H1 (cell line): ENCODE results near the gene MOSMO. TPM values are rescaled to one million over a fixed set of nuclear protein-coding genes. Genes with fewer than 3 reads are reported as not detected.

Experiments
- CTCF ChIA-PET: fragments of 300-600 bp; sonication (Branson Sonifier 250); formaldehyde crosslinking; loops from one replicate; lab custom pipeline; 2021; ENCODE audit not compliant: partially characterized antibody; lab: Charles Lee
- POLR2A ChIA-PET: fragments of 300-600 bp; sonication (Branson Sonifier 250); formaldehyde crosslinking; loops from one replicate; lab custom pipeline; 2021; ENCODE audit warnings: inconsistent platforms; ENCODE audit not compliant: partially characterized antibody; lab: Charles Lee
- DNase-seq, 2 experiments: peaks; one replicate each; pipeline versions ENCODE4 v3.0.0 to v3.0.0-alpha.2; 2010 to 2022; ENCODE audit warnings: low spot score in 2 of 2, low read depth in 1 of 2, mixed read lengths in 1 of 2
- FAIRE-seq: peaks from 2 replicates; lab custom pipeline; 2011; peaks lifted over from hg19 to GRCh38; lab: Jason Lieb, UNC
- H2AFZ ChIP-seq: 2 replicates; pipeline ENCODE4 v1.8.1; 2012; ENCODE audit warnings: low read length, inconsistent platforms
- H2AK5ac ChIP-seq: 2 replicates; pipeline ENCODE4 v1.6.1; 2013; ENCODE audit warnings: low read depth, low read length
- H2BK120ac ChIP-seq: replicated peaks from 2 replicates; pipeline ENCODE3; 2013; ENCODE audit warnings: low read depth, low read length, inconsistent platforms
- H2BK12ac ChIP-seq: 2 replicates; pipeline ENCODE4 v1.6.1; 2013; ENCODE audit warnings: low read depth, low read length
- H2BK15ac ChIP-seq: 2 replicates; pipeline ENCODE4 v1.6.1; 2013; ENCODE audit warnings: low read length
- H2BK20ac ChIP-seq: 2 replicates; pipeline ENCODE4 v1.6.1; 2013; ENCODE audit warnings: low read length
- H2BK5ac ChIP-seq: 2 replicates; pipeline ENCODE4 v1.6.1; 2013; ENCODE audit warnings: low read depth, low read length
- H3K14ac ChIP-seq: 2 replicates; pipeline ENCODE4 v1.6.1; 2013; ENCODE audit warnings: inconsistent platforms; ENCODE audit not compliant: insufficient read length
- H3K18ac ChIP-seq: 2 replicates; pipeline ENCODE4 v1.6.1; 2013; ENCODE audit warnings: low read length; ENCODE audit errors: extremely low read depth
- H3K23ac ChIP-seq: 2 replicates; pipeline ENCODE4 v1.6.1; 2013; ENCODE audit warnings: inconsistent platforms; ENCODE audit not compliant: insufficient read length
- H3K23me2 ChIP-seq: 2 replicates; pipeline ENCODE4 v1.6.1; 2013; ENCODE audit warnings: low read depth, low read length
- H3K27ac ChIP-seq: 2 replicates; pipeline ENCODE4 v1.6.1; 2011; ENCODE audit warnings: low read depth, low read length, inconsistent platforms
- H3K27me3 ChIP-seq, 4 experiments: replicated peaks in 1 of 4; 1 replicate in 1 of 4; 2 replicates in 3 of 4; pipeline versions ENCODE4 v1.6.1 to v1.8.1; 2011 to 2013; ENCODE audit warnings: low read length in 3 of 4, mild to moderate bottlenecking in 3 of 4, inconsistent platforms in 2 of 4, mixed read lengths in 2 of 4, moderate library complexity in 1 of 4; ENCODE audit not compliant: control insufficient read depth in 3 of 4, insufficient read depth in 3 of 4; ENCODE audit errors: extremely low read depth in 1 of 4
- H3K36me3 ChIP-seq, 4 experiments: 2 replicates each; pipeline versions ENCODE4 v1.6.1 to v1.8.1; 2011 to 2013; ENCODE audit warnings: mild to moderate bottlenecking in 4 of 4, low read length in 3 of 4, moderate library complexity in 2 of 4, control low read depth in 1 of 4, inconsistent platforms in 1 of 4; ENCODE audit not compliant: insufficient read depth in 4 of 4, control insufficient read depth in 2 of 4
- H3K4ac ChIP-seq: replicated peaks from 2 replicates; pipeline ENCODE3; 2013; ENCODE audit warnings: low read length, low read depth, mixed read lengths, inconsistent platforms; ENCODE audit not compliant: insufficient read length
- H3K4me1 ChIP-seq, 4 experiments: replicated peaks in 1 of 4; 1 replicate in 1 of 4; 2 replicates in 3 of 4; pipeline versions ENCODE4 v1.6.1 to v1.8.1; 2011 to 2013; ENCODE audit warnings: low read length in 3 of 4, inconsistent platforms in 2 of 4, mixed read lengths in 1 of 4; ENCODE audit not compliant: insufficient read depth in 4 of 4, control insufficient read depth in 3 of 4
- H3K4me2 ChIP-seq, 2 experiments: 2 replicates each; pipeline versions ENCODE4 v1.6.1 to v1.8.1; 2011 to 2013; ENCODE audit warnings: low read depth in 2 of 2, low read length in 2 of 2, control low read depth in 1 of 2, inconsistent platforms in 1 of 2, mild to moderate bottlenecking in 1 of 2; ENCODE audit not compliant: insufficient read depth in 1 of 2
- H3K4me3 ChIP-seq, 4 experiments: fragments of 200-600, 300-600 bp in 1 of 4; sonication (generic), shearing (Covaris generic), sonication (Bioruptor Twin) in 1 of 4; 2 replicates each; pipeline versions ENCODE4 v1.5.1 to v1.8.1; 2011 to 2016; ENCODE audit warnings: low read length in 4 of 4, low read depth in 3 of 4, control low read depth in 2 of 4, inconsistent platforms in 2 of 4, mild to moderate bottlenecking in 2 of 4, mixed read lengths in 1 of 4, moderate library complexity in 1 of 4; ENCODE audit not compliant: insufficient read depth in 2 of 4; ENCODE audit errors: extremely low read depth in 1 of 4
- H3K56ac ChIP-seq: replicated peaks from 2 replicates; pipeline ENCODE3; 2013; ENCODE audit warnings: low read depth, mild to moderate bottlenecking, mixed read lengths, low read length, inconsistent platforms; ENCODE audit not compliant: insufficient read length
- H3K79me1 ChIP-seq: 2 replicates; pipeline ENCODE4 v1.6.1; 2013; ENCODE audit warnings: low read depth, low read length, control low read depth
- H3K79me2 ChIP-seq, 2 experiments: 2 replicates each; pipeline versions ENCODE4 v1.6.1 to v1.8.1; 2012 to 2013; ENCODE audit warnings: low read length in 2 of 2, mild to moderate bottlenecking in 2 of 2, inconsistent platforms in 1 of 2; ENCODE audit not compliant: insufficient read depth in 2 of 2, control insufficient read depth in 1 of 2
- H3K9ac ChIP-seq, 4 experiments: replicated peaks in 1 of 4; 1 replicate in 1 of 4; 2 replicates in 3 of 4; pipeline versions ENCODE4 v1.6.1 to v1.8.1; 2011 to 2013; ENCODE audit warnings: low read depth in 3 of 4, low read length in 3 of 4, control low read depth in 2 of 4, mild to moderate bottlenecking in 2 of 4, moderate library complexity in 2 of 4, inconsistent platforms in 1 of 4; ENCODE audit errors: extremely low read depth in 1 of 4
- H3K9me3 ChIP-seq, 2 experiments: 2 replicates each; pipeline versions ENCODE4 v1.6.1 to v1.8.1; 2012 to 2013; ENCODE audit warnings: mild to moderate bottlenecking in 2 of 2, moderate library complexity in 2 of 2, control low read depth in 1 of 2, inconsistent platforms in 1 of 2, low read depth in 1 of 2, low read length in 1 of 2, mixed read lengths in 1 of 2; ENCODE audit not compliant: insufficient read depth in 2 of 2
- H4K20me1 ChIP-seq, 2 experiments: replicated peaks in 1 of 2; 2 replicates each; pipeline versions ENCODE3 to v1.8.1; 2011 to 2013; ENCODE audit warnings: inconsistent platforms in 2 of 2, low read length in 2 of 2, mild to moderate bottlenecking in 1 of 2; ENCODE audit not compliant: insufficient read depth in 2 of 2, control insufficient read depth in 1 of 2
- H4K5ac ChIP-seq: 2 replicates; pipeline ENCODE4 v1.6.1; 2013; ENCODE audit warnings: low read length, low read depth, mixed read lengths, inconsistent platforms; ENCODE audit not compliant: insufficient read length
- H4K8ac ChIP-seq: 2 replicates; pipeline ENCODE4 v1.8.0; 2013; ENCODE audit warnings: mild to moderate bottlenecking, moderate library complexity, low read length, inconsistent platforms; ENCODE audit not compliant: insufficient read depth; ENCODE audit errors: extremely low read depth
- H4K91ac ChIP-seq: replicated peaks from 2 replicates; pipeline ENCODE3; 2013; ENCODE audit warnings: low read length, mixed read lengths, inconsistent platforms; ENCODE audit not compliant: insufficient read length
- ASH2L ChIP-seq: fragments of 200-600, 300-600 bp; sonication (generic); IDR thresholded peaks from one replicate; pipeline ENCODE4 v1.7.1; 2017; ENCODE audit warnings: low read length
- CBX8 ChIP-seq: fragments of 300-800, 300-1000 bp; sonication (generic); IDR thresholded peaks from 2 replicates; pipeline ENCODE4 v1.7.1; 2016; ENCODE audit warnings: low read depth, low read length, borderline replicate concordance
- RAD21 ChIP-seq, 2 experiments: IDR thresholded peaks in 1 of 2; conservative IDR thresholded peaks in 1 of 2; 2 replicates each; pipeline ENCODE4 v1.6.1; 2011; ENCODE audit warnings: low read depth in 2 of 2, low read length in 2 of 2, improper control_type of control experiment in 1 of 2, inconsistent platforms in 1 of 2, mild to moderate bottlenecking in 1 of 2, moderate library complexity in 1 of 2
- SIRT6 ChIP-seq: IDR thresholded peaks from one replicate; pipeline ENCODE4 v1.7.1; 2012; ENCODE audit warnings: low read length, inconsistent platforms
- SP1 ChIP-seq: IDR thresholded peaks from 2 replicates; pipeline ENCODE4 v1.6.1; 2011; ENCODE audit warnings: low read depth, low read length
- WGBS, 2 experiments: shearing (Covaris generic) in 1 of 2; methylation state at CpG; one replicate each; pipeline versions ENCODE4 v1.1.6 to v1.1.7; 2013 to 2015; ENCODE audit warnings: low lambda C conversion rate in 2 of 2, mixed read lengths in 2 of 2, inconsistent platforms in 1 of 2, low coverage in 1 of 2, missing lambda C conversion rate in 1 of 2; ENCODE audit not compliant: insufficient replicate concordance in 2 of 2, insufficient coverage in 1 of 2, insufficient read length in 1 of 2; ENCODE audit errors: extremely low coverage in 1 of 2, missing lambda C conversion rate in 1 of 2; 5-methylcytosine and 5-hydroxymethylcytosine counted together
- polyA plus RNA-seq, 7 experiments: library from polyadenylated mRNA; depleted of rRNA in 3 of 7; stranded (reverse) in 5 of 7; unstranded in 2 of 7; fragments of >200 nt in 5 of 7; fragments of 200-250 nt in 2 of 7; gene quantifications; 1 replicate in 5 of 7; 2 replicates in 1 of 7; 4 replicates in 1 of 7; pipeline versions ENCODE4 v1.2.1 to v1.2.3, GENCODE V29; 2011 to 2013; ENCODE audit warnings: missing spikeins in 2 of 7, mixed read lengths in 2 of 7
- total RNA-seq: library from RNA; stranded (reverse); fragmentation: NEBNext Ultra II Directional; extraction: Animal tissue kit (Norgen Biotek cat#: 25700); gene quantifications from 2 replicates; pipeline ENCODE4 v1.2.1, GENCODE V29; 2021
- TF ChIP-seq, protein P1 (sequence below): IDR thresholded peaks from 2 replicates; pipeline ENCODE4 v1.6.1; 2011; ENCODE audit warnings: low read length, improper control_type of control experiment

Gene MOSMO
- total and polyA plus RNA-seq, 2 of the 8 experiments (the other 6 are each of a cell fraction or from before 2014, with no cell fraction given): 8.6 to 14.8 TPM

DNA sequence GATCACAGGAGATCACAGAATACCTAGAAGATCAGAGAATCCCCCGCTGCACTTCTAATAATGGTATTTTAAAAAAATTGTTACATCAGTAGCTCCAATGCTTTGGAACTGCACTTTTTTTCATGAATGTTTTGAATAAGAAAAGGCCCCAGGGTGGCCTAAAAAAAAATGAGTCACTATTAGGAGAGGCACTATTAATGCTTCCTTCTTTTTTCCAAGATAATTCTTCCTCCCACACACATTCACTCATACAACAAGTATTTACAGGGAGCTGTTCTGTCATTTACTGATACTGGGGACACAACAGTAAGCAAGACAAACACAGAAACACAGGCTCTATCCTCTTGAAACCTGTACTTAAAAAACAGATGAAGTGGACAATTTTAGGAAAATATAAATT lies 6.3 kb upstream of the MOSMO start:
- Histone ChIP-seq H3K79me1 (no peaks in the 10 kb centered on the region), H4K91ac (no peak overlapping the region), H4K8ac (no peak overlapping the region), H2AFZ (0 out of 2 replicates have a peak overlapping the region, but pooled peaks have one; percentile 30), H4K5ac (no peak overlapping the region), H3K4me1 (no peaks in the 10 kb centered on the region), H2BK12ac (no peak overlapping the region), H3K14ac (no peak overlapping the region), H3K4me2 (0 out of 4 replicates have a peak overlapping the region, but pooled peaks of 1 of the 2 experiments have one; percentile 43), H3K27me3 (0 out of 7 replicates have a peak, but pooled peaks cover 0 to 2% (median under 1%) of the 10 kb centered on the region in 4 experiments), H3K36me3 (no peaks in the 10 kb centered on the region), H2BK120ac (no peak overlapping the region), H2BK15ac (no peak overlapping the region), H4K20me1 (no peaks in the 10 kb centered on the region), H3K9ac (no peak overlapping the region), H3K23ac (no peak overlapping the region), H3K4ac (no peak overlapping the region), H3K23me2 (no peaks in the 10 kb centered on the region), H3K56ac (no peak overlapping the region), H2AK5ac (no peak overlapping the region), H3K9me3 (no peaks in the 10 kb centered on the region), H3K4me3 (no peak overlapping the region), H3K27ac (no peak overlapping the region), H3K79me2 (no peaks in the 10 kb centered on the region), H2BK5ac (no peak overlapping the region), H2BK20ac (no peak overlapping the region), H3K18ac (no peak overlapping the region)
- DNase-seq: no peak
- ChIA-PET CTCF (interaction anchor here (0.7 to 19.4 kb wide), 21 partner anchors 9 to 306 kb away, joined by 3 to 247 read pairs (median 5); partner anchors contain the start of gene VWA3A), POLR2A (interaction anchor here (1.0 to 1.2 kb wide), 2 partner anchors 14 to 187 kb away, joined by 3 read pairs; no protein-coding TSS in a partner anchor)
- 80% methylated on average over 1 of the region's 1 CpG; no CpG with 5 or more reads in 1 of the 2 experiments for WGBS, 2 experiments
- no peak for TF ChIP-seq CBX8
- no peak for TF ChIP-seq SIRT6
- TF ChIP-seq SP1: no peak
- TF ChIP-seq ASH2L: no peak
- TF ChIP-seq, protein P1, sequence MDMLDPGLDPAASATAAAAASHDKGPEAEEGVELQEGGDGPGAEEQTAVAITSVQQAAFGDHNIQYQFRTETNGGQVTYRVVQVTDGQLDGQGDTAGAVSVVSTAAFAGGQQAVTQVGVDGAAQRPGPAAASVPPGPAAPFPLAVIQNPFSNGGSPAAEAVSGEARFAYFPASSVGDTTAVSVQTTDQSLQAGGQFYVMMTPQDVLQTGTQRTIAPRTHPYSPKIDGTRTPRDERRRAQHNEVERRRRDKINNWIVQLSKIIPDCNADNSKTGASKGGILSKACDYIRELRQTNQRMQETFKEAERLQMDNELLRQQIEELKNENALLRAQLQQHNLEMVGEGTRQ: no peak
- TF ChIP-seq RAD21 (IDR thresholded peaks at IDR 0.05 in 1 of 2, conservative IDR thresholded peaks at IDR 0.05 in 1 of 2; ENCODE audit: low read depth in 2 of 2, low read length in 2 of 2): no peak
- FAIRE-seq: no peak
